GM12878 (cell line): ENCODE results near the gene IGSF11.
"Not testable (repeated sequence)": the region's sequence is repeated elsewhere in the genome, so short reads cannot be mapped to it uniquely, and the experiment has no call there.

Source experiments
- PML ChIP-seq: IDR thresholded peaks from 2 replicates; pipeline ENCODE4 v1.6.1; 2012; ENCODE audit warnings: low read length, inconsistent platforms
- ZNF274 ChIP-seq: IDR thresholded peaks from one replicate; pipeline ENCODE4 v1.8.0; 2011; ENCODE audit not compliant: insufficient read length, insufficient read depth
- TF ChIP-seq, protein P1 (sequence below), 3 experiments: IDR thresholded peaks in 2 of 3; conservative IDR thresholded peaks in 1 of 3; 2 replicates each; pipeline ENCODE4 v1.5.1; 2011; ENCODE audit warnings: low read depth in 3 of 3, low read length in 3 of 3, mild to moderate bottlenecking in 3 of 3, control low read depth in 2 of 3, moderate library complexity in 2 of 3, inconsistent platforms in 1 of 3, mixed read lengths in 1 of 3; ENCODE audit not compliant: control insufficient read depth in 2 of 3, insufficient read depth in 1 of 3; ENCODE audit errors: extremely low read depth in 1 of 3
- TF ChIP-seq, protein P2 (sequence below): IDR thresholded peaks from 2 replicates; pipeline ENCODE4 v1.6.1; 2011; ENCODE audit warnings: low read depth, low read length, improper control_type of control experiment, borderline replicate concordance

DNA sequence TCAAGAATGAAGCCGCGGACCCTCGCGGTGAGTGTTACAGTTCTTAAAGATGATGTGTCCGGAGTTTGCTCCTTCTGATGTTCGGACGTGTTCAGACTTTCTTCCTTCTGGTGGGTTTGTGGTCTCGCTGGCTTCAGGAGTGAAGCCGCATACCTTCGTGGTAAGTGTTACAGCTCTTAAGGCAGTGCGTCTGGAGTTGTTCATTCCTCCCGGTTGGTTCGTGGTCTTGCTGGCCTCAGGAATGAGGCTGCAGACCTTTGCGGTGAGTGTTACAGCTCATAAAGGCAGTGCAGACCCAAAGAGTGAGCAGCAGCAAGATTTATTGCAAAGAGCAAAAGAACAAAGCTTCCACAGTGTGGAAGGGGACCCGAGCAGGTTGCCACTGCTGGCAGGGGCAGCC lies 37.8 kb upstream of the IGSF11 start:
- TF ChIP-seq, protein P1, sequence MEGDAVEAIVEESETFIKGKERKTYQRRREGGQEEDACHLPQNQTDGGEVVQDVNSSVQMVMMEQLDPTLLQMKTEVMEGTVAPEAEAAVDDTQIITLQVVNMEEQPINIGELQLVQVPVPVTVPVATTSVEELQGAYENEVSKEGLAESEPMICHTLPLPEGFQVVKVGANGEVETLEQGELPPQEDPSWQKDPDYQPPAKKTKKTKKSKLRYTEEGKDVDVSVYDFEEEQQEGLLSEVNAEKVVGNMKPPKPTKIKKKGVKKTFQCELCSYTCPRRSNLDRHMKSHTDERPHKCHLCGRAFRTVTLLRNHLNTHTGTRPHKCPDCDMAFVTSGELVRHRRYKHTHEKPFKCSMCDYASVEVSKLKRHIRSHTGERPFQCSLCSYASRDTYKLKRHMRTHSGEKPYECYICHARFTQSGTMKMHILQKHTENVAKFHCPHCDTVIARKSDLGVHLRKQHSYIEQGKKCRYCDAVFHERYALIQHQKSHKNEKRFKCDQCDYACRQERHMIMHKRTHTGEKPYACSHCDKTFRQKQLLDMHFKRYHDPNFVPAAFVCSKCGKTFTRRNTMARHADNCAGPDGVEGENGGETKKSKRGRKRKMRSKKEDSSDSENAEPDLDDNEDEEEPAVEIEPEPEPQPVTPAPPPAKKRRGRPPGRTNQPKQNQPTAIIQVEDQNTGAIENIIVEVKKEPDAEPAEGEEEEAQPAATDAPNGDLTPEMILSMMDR (IDR thresholded peaks at IDR 0.05 in 2 of 3, conservative IDR thresholded peaks at IDR 0.05 in 1 of 3; ENCODE audit: control insufficient read depth in 2 of 3, extremely low read depth in 1 of 3, insufficient read depth in 1 of 3, low read depth in 3 of 3, low read length in 3 of 3), result not testable (repeated sequence)
- TF ChIP-seq ZNF274, PML: not testable (repeated sequence)
- TF ChIP-seq, protein P2, sequence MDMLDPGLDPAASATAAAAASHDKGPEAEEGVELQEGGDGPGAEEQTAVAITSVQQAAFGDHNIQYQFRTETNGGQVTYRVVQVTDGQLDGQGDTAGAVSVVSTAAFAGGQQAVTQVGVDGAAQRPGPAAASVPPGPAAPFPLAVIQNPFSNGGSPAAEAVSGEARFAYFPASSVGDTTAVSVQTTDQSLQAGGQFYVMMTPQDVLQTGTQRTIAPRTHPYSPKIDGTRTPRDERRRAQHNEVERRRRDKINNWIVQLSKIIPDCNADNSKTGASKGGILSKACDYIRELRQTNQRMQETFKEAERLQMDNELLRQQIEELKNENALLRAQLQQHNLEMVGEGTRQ, result not testable (repeated sequence)
